ENCODE data around the gene IGSF23. TPM values are rescaled to one million over a fixed set of nuclear protein-coding genes. Genes with fewer than 3 reads are reported as not detected.

Gene IGSF23
- total and polyA plus RNA-seq, 2 experiments from 2014 or later: not detected

GRCh38 chr19:44671400-44671799 is 58.0 kb downstream of the IGSF23 start, which contains the start of gene CEACAM19:
Gene CEACAM19, plus strand, starts transcription at chr19:44671482. Its CDS starts 450 bp downstream, at chr19:44671932.
- H3K27me3 ChIP-seq (ENCODE audit: insufficient read depth): no peaks in the 10 kb centered on the region
- ATAC-seq (no peak), DNase-seq (ENCODE audit: low spot score) (no peak)
- no peaks in the 10 kb centered on the region for H3F3A ChIP-seq (replicated peaks; ENCODE audit: low read depth)
- H3K27me3 Mint-ChIP-seq (ENCODE audit: insufficient read depth, low read depth, poor library complexity): peaks cover 5% of the 10 kb centered on the region
- H2AFZ ChIP-seq: no peak within 1 kb of the TSS
- H3K9me3 Mint-ChIP-seq: no peaks in the 10 kb centered on the region; the same call in 2 of the 3 replicates
- 0 out of 2 replicates have a peak, but pooled peaks cover under 1% of the 10 kb centered on the region for H3K4me1 ChIP-seq (ENCODE audit: insufficient read depth)
- no peak within 1 kb of the TSS for H3K4me2 ChIP-seq
- no peaks in the 10 kb centered on the region for H4K20me1 ChIP-seq (replicated peaks; ENCODE audit: insufficient read depth)
- H3K4me3 ChIP-seq: no peak within 1 kb of the TSS
- TF ChIP-seq EZH2phosphoT487 (IDR thresholded peaks at IDR 0.05; ENCODE audit: unreplicated experiment): no peak
- TF ChIP-seq ETS1 (IDR thresholded peaks at IDR 0.05): no peak
- TF ChIP-seq POLR2AphosphoS5 (IDR thresholded peaks at IDR 0.05; ENCODE audit: low read depth): no peak
- no peaks in the 10 kb centered on the region for H3K36me3 ChIP-seq (ENCODE audit: insufficient read depth)
- H3K4me1 Mint-ChIP-seq: no peaks in the 10 kb centered on the region
- no peak within 1 kb of the TSS for H3K4me3 Mint-ChIP-seq
- H3K27ac Mint-ChIP-seq: no peak within 1 kb of the TSS
- H3K79me2 ChIP-seq (replicated peaks; ENCODE audit: insufficient read depth): no peaks in the 10 kb centered on the region
- H3K27ac ChIP-seq (ENCODE audit: low read depth): no peak within 1 kb of the TSS
- H3K9me2 ChIP-seq (ENCODE audit: insufficient read depth): no peaks in the 10 kb centered on the region
- 0 out of 3 replicates have a peak, but pooled peaks cover 2% of the 10 kb centered on the region for H3K36me3 Mint-ChIP-seq (ENCODE audit: low read depth)

- no peak overlapping the region for H3K4me3 Mint-ChIP-seq
- DNase-seq (ENCODE audit: low spot score): no peak
- H3K4me1 Mint-ChIP-seq: peaks cover 2% of the 10 kb centered on the region; the same call in 2 of the 3 replicates
- no peaks in the 10 kb centered on the region for H3K9me2 ChIP-seq (ENCODE audit: insufficient read depth)
- ATAC-seq: no peak
- H3K4me2 ChIP-seq: no peak overlapping the region
- no peak overlapping the region for H3K4me3 ChIP-seq
- H2AFZ ChIP-seq: no peak overlapping the region
- peaks cover 5% of the 10 kb centered on the region for H3K27me3 Mint-ChIP-seq (ENCODE audit: insufficient read depth, low read depth, poor library complexity)
- no peaks in the 10 kb centered on the region; the same call in 2 of the 3 replicates for H3K9me3 Mint-ChIP-seq
- no peak overlapping the region for H3K27ac Mint-ChIP-seq
- 0 out of 3 replicates have a peak, but pooled peaks cover 3% of the 10 kb centered on the region for H3K36me3 Mint-ChIP-seq (ENCODE audit: low read depth)
- no peaks in the 10 kb centered on the region for H3K79me2 ChIP-seq (replicated peaks; ENCODE audit: insufficient read depth)
- H4K20me1 ChIP-seq (replicated peaks; ENCODE audit: insufficient read depth): no peaks in the 10 kb centered on the region
- H3K4me1 ChIP-seq (ENCODE audit: insufficient read depth): no peaks in the 10 kb centered on the region
- H3F3A ChIP-seq (replicated peaks; ENCODE audit: low read depth): no peaks in the 10 kb centered on the region
- no peaks in the 10 kb centered on the region for H3K27me3 ChIP-seq (ENCODE audit: insufficient read depth)
- no peak overlapping the region for H3K27ac ChIP-seq (ENCODE audit: low read depth)
- H3K36me3 ChIP-seq (ENCODE audit: insufficient read depth): no peaks in the 10 kb centered on the region
- TF ChIP-seq STAT1 (IDR thresholded peaks at IDR 0.05; ENCODE audit: unreplicated experiment) (no peak), ZNF331 (CRISPR knock-in tag; IDR thresholded peaks at IDR 0.05; ENCODE audit: low read depth) (no peak), JUNB (IDR thresholded peaks at IDR 0.05; ENCODE audit: unreplicated experiment) (no peak), CREB1 (CRISPR knock-in tag; IDR thresholded peaks at IDR 0.05; ENCODE audit: low read depth) (no peak), EZH2phosphoT487 (IDR thresholded peaks at IDR 0.05; ENCODE audit: unreplicated experiment) (no peak), NANOG (IDR thresholded peaks at IDR 0.05; ENCODE audit: borderline replicate concordance) (no peak), REST (IDR thresholded peaks at IDR 0.05; ENCODE audit: unreplicated experiment) (no peak), ETS1 (IDR thresholded peaks at IDR 0.05) (no peak)
- TF ChIP-seq, protein P1, sequence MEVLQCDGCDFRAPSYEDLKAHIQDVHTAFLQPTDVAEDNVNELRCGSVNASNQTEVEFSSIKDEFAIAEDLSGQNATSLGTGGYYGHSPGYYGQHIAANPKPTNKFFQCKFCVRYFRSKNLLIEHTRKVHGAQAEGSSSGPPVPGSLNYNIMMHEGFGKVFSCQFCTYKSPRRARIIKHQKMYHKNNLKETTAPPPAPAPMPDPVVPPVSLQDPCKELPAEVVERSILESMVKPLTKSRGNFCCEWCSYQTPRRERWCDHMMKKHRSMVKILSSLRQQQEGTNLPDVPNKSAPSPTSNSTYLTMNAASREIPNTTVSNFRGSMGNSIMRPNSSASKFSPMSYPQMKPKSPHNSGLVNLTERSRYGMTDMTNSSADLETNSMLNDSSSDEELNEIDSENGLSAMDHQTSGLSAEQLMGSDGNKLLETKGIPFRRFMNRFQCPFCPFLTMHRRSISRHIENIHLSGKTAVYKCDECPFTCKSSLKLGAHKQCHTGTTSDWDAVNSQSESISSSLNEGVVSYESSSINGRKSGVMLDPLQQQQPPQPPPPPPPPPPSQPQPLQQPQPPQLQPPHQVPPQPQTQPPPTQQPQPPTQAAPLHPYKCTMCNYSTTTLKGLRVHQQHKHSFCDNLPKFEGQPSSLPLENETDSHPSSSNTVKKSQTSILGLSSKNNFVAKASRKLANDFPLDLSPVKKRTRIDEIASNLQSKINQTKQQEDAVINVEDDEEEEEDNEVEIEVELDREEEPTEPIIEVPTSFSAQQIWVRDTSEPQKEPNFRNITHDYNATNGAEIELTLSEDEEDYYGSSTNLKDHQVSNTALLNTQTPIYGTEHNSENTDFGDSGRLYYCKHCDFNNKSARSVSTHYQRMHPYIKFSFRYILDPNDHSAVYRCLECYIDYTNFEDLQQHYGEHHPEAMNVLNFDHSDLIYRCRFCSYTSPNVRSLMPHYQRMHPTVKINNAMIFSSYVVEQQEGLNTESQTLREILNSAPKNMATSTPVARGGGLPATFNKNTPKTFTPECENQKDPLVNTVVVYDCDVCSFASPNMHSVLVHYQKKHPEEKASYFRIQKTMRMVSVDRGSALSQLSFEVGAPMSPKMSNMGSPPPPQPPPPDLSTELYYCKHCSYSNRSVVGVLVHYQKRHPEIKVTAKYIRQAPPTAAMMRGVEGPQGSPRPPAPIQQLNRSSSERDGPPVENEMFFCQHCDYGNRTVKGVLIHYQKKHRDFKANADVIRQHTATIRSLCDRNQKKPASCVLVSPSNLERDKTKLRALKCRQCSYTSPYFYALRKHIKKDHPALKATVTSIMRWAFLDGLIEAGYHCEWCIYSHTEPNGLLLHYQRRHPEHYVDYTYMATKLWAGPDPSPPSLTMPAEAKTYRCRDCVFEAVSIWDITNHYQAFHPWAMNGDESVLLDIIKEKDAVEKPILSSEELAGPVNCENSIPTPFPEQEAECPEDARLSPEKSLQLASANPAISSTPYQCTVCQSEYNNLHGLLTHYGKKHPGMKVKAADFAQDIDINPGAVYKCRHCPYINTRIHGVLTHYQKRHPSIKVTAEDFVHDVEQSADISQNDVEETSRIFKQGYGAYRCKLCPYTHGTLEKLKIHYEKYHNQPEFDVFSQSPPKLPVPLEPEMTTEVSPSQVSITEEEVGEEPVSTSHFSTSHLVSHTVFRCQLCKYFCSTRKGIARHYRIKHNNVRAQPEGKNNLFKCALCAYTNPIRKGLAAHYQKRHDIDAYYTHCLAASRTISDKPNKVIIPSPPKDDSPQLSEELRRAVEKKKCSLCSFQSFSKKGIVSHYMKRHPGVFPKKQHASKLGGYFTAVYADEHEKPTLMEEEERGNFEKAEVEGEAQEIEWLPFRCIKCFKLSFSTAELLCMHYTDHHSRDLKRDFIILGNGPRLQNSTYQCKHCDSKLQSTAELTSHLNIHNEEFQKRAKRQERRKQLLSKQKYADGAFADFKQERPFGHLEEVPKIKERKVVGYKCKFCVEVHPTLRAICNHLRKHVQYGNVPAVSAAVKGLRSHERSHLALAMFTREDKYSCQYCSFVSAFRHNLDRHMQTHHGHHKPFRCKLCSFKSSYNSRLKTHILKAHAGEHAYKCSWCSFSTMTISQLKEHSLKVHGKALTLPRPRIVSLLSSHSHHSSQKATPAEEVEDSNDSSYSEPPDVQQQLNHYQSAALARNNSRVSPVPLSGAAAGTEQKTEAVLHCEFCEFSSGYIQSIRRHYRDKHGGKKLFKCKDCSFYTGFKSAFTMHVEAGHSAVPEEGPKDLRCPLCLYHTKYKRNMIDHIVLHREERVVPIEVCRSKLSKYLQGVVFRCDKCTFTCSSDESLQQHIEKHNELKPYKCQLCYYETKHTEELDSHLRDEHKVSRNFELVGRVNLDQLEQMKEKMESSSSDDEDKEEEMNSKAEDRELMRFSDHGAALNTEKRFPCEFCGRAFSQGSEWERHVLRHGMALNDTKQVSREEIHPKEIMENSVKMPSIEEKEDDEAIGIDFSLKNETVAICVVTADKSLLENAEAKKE (CRISPR knock-in tag; IDR thresholded peaks at IDR 0.05): no peak
These were observed 58.9 kb downstream of the IGSF23 start for GRCh38 chr19:44672226-44672625.

Measured in GM23338 (cell line).